Karpas-422 (cell line): ENCODE results near the gene PPFIA1. TPM values are rescaled to one million over a fixed set of nuclear protein-coding genes. Genes with fewer than 3 reads are reported as not detected.

Experiments used
- DNase-seq: peaks from one replicate; pipeline ENCODE4 v3.0.0-alpha.2; 2015
- H2AFZ ChIP-seq: fragments of 200-600 bp; sonication (generic); 2 replicates; pipeline ENCODE4 v1.6.1; 2014; ENCODE audit warnings: antibody characterized with exemption, low read length, mixed read lengths
- H3K27ac ChIP-seq: fragments of 200-600 bp; sonication (generic); 2 replicates; pipeline ENCODE4 v1.5.1; 2014; ENCODE audit warnings: mild to moderate bottlenecking, low read length, moderate library complexity
- H3K27me3 ChIP-seq: fragments of 200-600 bp; sonication (generic); 2 replicates; pipeline ENCODE4 v1.6.1; 2014; ENCODE audit warnings: low read length, mixed read lengths
- H3K36me3 ChIP-seq: fragments of 200-600 bp; sonication (generic); 2 replicates; pipeline ENCODE4 v1.6.1; 2014; ENCODE audit warnings: low read length, mixed read lengths; ENCODE audit not compliant: insufficient read depth
- H3K4me1 ChIP-seq: fragments of 200-600 bp; sonication (generic); 2 replicates; pipeline ENCODE4 v1.6.1; 2014; ENCODE audit warnings: mild to moderate bottlenecking, low read length, mixed read lengths
- H3K4me2 ChIP-seq: fragments of 200-600 bp; sonication (generic); 2 replicates; pipeline ENCODE4 v1.6.1; 2014; ENCODE audit warnings: low read length, low read depth, mild to moderate bottlenecking; ENCODE audit not compliant: poor library complexity, severe bottlenecking
- H3K4me3 ChIP-seq: fragments of 200-600 bp; sonication (generic); 2 replicates; pipeline ENCODE4 v1.5.1; 2014; ENCODE audit warnings: mild to moderate bottlenecking, antibody characterized with exemption, low read length, mixed read lengths
- H3K79me2 ChIP-seq: fragments of 200-600 bp; sonication (generic); 2 replicates; pipeline ENCODE4 v1.6.1; 2014; ENCODE audit warnings: mild to moderate bottlenecking, low read length, mixed read lengths
- H3K9ac ChIP-seq: fragments of 200-600 bp; sonication (generic); 2 replicates; pipeline ENCODE4 v1.6.0; 2014; ENCODE audit warnings: low read length
- H3K9me2 ChIP-seq: fragments of 200-600 bp; sonication (generic), shearing (Covaris generic); replicated peaks from 2 replicates; pipeline ENCODE4 v1.6.0; 2014; ENCODE audit warnings: mild to moderate bottlenecking, low read length, moderate library complexity; ENCODE audit not compliant: insufficient read depth
- H3K9me3 ChIP-seq: fragments of 300-700, 200-600 bp; sonication (generic); 2 replicates; pipeline ENCODE4 v1.6.1; 2014; ENCODE audit warnings: low read length, mixed read lengths
- H4K20me1 ChIP-seq: fragments of 200-600 bp; sonication (generic); 2 replicates; pipeline ENCODE4 v1.6.1; 2014; ENCODE audit warnings: mild to moderate bottlenecking, antibody characterized with exemption, low read length, low read depth; ENCODE audit not compliant: insufficient read depth
- total RNA-seq: library from RNA; depleted of rRNA; stranded (reverse); fragments of >200 nt; shearing (Covaris generic); gene quantifications from 2 replicates; pipeline ENCODE4 v1.2.3, GENCODE V29; 2014; ENCODE audit warnings: low replicate concordance

The PPFIA1 gene
- total RNA-seq, 1 experiment from 2014 or later = 24.6 TPM

DNA sequence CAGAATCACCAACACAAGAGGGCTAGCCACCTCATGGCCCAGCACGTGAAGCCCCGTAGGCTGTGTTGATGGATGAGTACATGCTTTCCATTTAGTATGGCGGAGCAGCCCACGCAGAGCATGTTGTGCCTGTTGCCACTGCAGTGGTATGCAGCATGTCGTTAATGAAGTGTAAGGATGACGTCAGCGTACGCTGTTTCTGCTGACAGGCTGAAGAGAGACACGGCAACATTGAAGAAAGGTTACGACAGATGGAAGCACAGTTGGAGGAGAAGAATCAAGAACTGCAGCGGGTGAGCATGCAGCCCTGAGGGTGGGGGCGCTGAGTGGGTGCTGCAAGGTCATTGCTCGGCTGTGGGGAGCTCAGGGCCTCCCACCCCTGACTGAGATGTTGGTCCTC is 62.8 kb downstream of the PPFIA1 start:
- H3K27ac ChIP-seq = no peak overlapping the region
- peaks cover 3% of the 10 kb centered on the region for H3K4me1 ChIP-seq
- no peak overlapping the region for H3K4me3 ChIP-seq
- H3K9me3 ChIP-seq = no peaks in the 10 kb centered on the region
- no peak overlapping the region for H3K9ac ChIP-seq
- peaks cover 57% of the 10 kb centered on the region for H3K36me3 ChIP-seq
- H3K4me2 ChIP-seq = no peak overlapping the region
- no peaks in the 10 kb centered on the region for H4K20me1 ChIP-seq
- H3K27me3 ChIP-seq = no peaks in the 10 kb centered on the region
- no peak for DNase-seq
- no peaks in the 10 kb centered on the region for H3K9me2 ChIP-seq
- no peak overlapping the region for H2AFZ ChIP-seq
- H3K79me2 ChIP-seq = no peaks in the 10 kb centered on the region

DNA sequence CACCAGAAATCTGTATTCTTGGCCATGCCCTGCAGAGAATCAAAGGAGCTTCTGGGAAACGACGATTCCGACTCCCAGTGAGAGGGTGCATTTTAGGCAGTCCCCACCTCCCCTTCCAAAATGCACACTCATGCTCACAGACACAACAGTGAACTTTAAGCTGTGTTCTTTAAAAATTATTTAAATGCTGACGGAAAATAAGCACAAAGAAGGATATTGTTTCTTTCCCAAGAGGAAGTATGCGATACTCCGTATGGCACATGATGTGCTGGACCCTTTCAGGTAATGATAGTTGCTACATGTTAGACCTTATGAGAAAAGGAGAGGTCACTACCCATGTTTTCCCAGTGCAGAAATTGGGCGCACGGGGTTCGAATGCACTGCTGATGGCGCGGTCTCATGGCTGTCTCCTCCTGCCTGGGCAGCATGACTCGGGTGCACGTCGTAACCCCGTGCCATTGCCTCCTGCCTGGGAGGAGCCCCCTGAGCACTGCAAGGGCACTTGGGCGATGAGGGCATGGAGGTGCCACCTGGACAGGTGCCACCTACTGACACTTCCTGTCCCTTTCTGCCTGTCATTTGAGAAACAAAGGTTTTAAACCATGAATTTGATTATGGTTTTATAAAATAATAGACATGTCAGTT is 64.0 kb downstream of the PPFIA1 start:
- no peaks in the 10 kb centered on the region for H3K9me3 ChIP-seq
- no peaks in the 10 kb centered on the region for H3K27me3 ChIP-seq
- H3K4me1 ChIP-seq = peaks cover 7% of the 10 kb centered on the region
- peaks cover 55% of the 10 kb centered on the region for H3K36me3 ChIP-seq
- H3K9ac ChIP-seq = no peak overlapping the region
- DNase-seq = no peak
- H3K4me3 ChIP-seq = no peak overlapping the region
- no peak overlapping the region for H2AFZ ChIP-seq
- no peaks in the 10 kb centered on the region for H3K9me2 ChIP-seq
- no peak overlapping the region for H3K27ac ChIP-seq
- no peaks in the 10 kb centered on the region for H4K20me1 ChIP-seq
- no peaks in the 10 kb centered on the region for H3K79me2 ChIP-seq
- H3K4me2 ChIP-seq = no peak overlapping the region

DNA sequence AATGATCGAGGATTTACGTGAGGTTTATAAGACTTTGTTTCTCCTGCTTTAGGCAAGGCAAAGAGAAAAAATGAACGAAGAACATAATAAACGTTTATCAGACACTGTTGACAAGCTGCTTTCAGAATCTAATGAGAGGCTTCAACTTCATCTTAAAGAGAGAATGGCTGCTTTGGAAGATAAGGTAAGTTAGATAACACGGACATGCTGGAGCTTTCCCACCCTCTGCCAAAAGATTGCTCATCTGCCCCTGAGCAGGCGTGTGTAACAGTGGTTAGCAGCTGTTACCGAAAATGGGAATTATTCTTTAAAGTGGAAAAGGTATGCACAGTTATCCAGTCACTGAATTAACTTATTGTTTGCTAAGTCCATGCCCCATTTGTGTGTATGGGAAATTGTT is 65.0 kb downstream of the PPFIA1 start:
- no peaks in the 10 kb centered on the region for H3K9me2 ChIP-seq
- peaks cover 7% of the 10 kb centered on the region for H3K4me1 ChIP-seq
- H3K27ac ChIP-seq = no peak overlapping the region
- no peak overlapping the region for H3K4me2 ChIP-seq
- no peak overlapping the region for H2AFZ ChIP-seq
- no peaks in the 10 kb centered on the region for H4K20me1 ChIP-seq
- no peak overlapping the region for H3K9ac ChIP-seq
- no peaks in the 10 kb centered on the region for H3K27me3 ChIP-seq
- no peaks in the 10 kb centered on the region for H3K9me3 ChIP-seq
- H3K79me2 ChIP-seq = no peaks in the 10 kb centered on the region
- H3K36me3 ChIP-seq = peaks cover 45% of the 10 kb centered on the region
- no peak overlapping the region for H3K4me3 ChIP-seq
- no peak for DNase-seq

- Histone ChIP-seq H3K4me3 (no peak overlapping the region), H3K27me3 (no peaks in the 10 kb centered on the region), H3K79me2 (no peaks in the 10 kb centered on the region), H4K20me1 (no peaks in the 10 kb centered on the region), H3K36me3 (peaks cover 34% of the 10 kb centered on the region; the same call in 1 of the 2 replicates), H3K9ac (no peak overlapping the region), H2AFZ (no peak overlapping the region), H3K9me2 (no peaks in the 10 kb centered on the region), H3K4me2 (no peak overlapping the region), H3K4me1 (peaks cover 7% of the 10 kb centered on the region), H3K27ac (no peak overlapping the region), H3K9me3 (no peaks in the 10 kb centered on the region)
- no peak for DNase-seq
Measured at GRCh38 chr11:70338594-70338993, 68.1 kb downstream of the PPFIA1 start.

- peaks cover 34% of the 10 kb centered on the region; the same call in 1 of the 2 replicates for H3K36me3 ChIP-seq
- H4K20me1 ChIP-seq = no peaks in the 10 kb centered on the region
- H3K27ac ChIP-seq = no peak overlapping the region
Measured at GRCh38 chr11:70339066-70339465, 68.6 kb downstream of the PPFIA1 start.

GRCh38 chr11:70341881-70342429 is 71.5 kb downstream of the PPFIA1 start:
- Histone ChIP-seq H3K9me3 (no peaks in the 10 kb centered on the region), H2AFZ (no peak overlapping the region), H3K79me2 (no peaks in the 10 kb centered on the region; the same call in 1 of the 2 replicates), H3K4me3 (no peak overlapping the region), H3K9ac (no peak overlapping the region), H4K20me1 (no peaks in the 10 kb centered on the region), H3K27ac (no peak overlapping the region), H3K27me3 (no peaks in the 10 kb centered on the region), H3K36me3 (peaks cover 15% of the 10 kb centered on the region; the same call in 1 of the 2 replicates), H3K9me2 (no peaks in the 10 kb centered on the region), H3K4me1 (peaks cover 7% of the 10 kb centered on the region), H3K4me2 (no peak overlapping the region)
- no peak for DNase-seq

More at GRCh38 chr11:70339066-70339465, 68.6 kb downstream of the PPFIA1 start:
- no peaks in the 10 kb centered on the region for H3K27me3 ChIP-seq
- H3K9ac ChIP-seq = no peak overlapping the region
- no peaks in the 10 kb centered on the region for H3K9me2 ChIP-seq
- no peak overlapping the region for H3K4me2 ChIP-seq
- H3K4me1 ChIP-seq = peaks cover 7% of the 10 kb centered on the region
- no peak overlapping the region for H2AFZ ChIP-seq
- no peaks in the 10 kb centered on the region; the same call in 1 of the 2 replicates for H3K79me2 ChIP-seq
- no peak for DNase-seq
- H3K9me3 ChIP-seq = no peaks in the 10 kb centered on the region
- H3K4me3 ChIP-seq = no peak overlapping the region

GRCh38 chr11:70343636-70344035 is 73.1 kb downstream of the PPFIA1 start:
- Histone ChIP-seq H4K20me1 (no peaks in the 10 kb centered on the region), H3K9me3 (no peaks in the 10 kb centered on the region), H3K27ac (no peak overlapping the region), H3K9me2 (no peaks in the 10 kb centered on the region), H3K4me2 (no peak overlapping the region), H3K79me2 (no peaks in the 10 kb centered on the region; the same call in 1 of the 2 replicates), H3K4me1 (peaks cover under 1% of the 10 kb centered on the region), H3K4me3 (no peak overlapping the region), H2AFZ (no peak overlapping the region), H3K9ac (no peak overlapping the region), H3K36me3 (peaks cover 4% of the 10 kb centered on the region; the same call in 1 of the 2 replicates), H3K27me3 (no peaks in the 10 kb centered on the region)
- DNase-seq = no peak

DNA sequence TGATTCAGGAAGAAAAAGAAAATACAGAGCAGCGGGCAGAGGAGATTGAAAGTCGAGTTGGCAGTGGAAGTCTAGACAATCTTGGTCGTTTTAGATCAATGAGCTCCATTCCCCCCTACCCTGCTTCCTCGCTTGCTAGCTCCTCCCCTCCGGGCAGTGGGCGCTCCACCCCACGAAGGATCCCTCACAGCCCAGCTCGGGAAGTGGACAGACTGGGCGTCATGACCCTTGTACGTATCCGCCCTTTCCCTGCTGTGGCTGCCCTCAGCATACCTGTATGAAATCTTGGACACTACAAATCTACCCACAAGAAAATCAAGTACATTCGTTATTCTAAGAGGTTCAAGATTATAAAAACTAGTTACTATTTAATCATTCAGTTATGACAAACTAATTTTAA is 77.7 kb downstream of the PPFIA1 start:
- H3K79me2 ChIP-seq = no peaks in the 10 kb centered on the region; the same call in 1 of the 2 replicates
- no peak overlapping the region for H3K9ac ChIP-seq
- no peaks in the 10 kb centered on the region for H3K27me3 ChIP-seq
- peaks cover 13% of the 10 kb centered on the region; the same call in 1 of the 2 replicates for H3K36me3 ChIP-seq
- no peaks in the 10 kb centered on the region for H3K4me1 ChIP-seq
- H3K9me2 ChIP-seq = no peaks in the 10 kb centered on the region
- DNase-seq = no peak
- H4K20me1 ChIP-seq = no peaks in the 10 kb centered on the region
- no peak overlapping the region for H3K4me2 ChIP-seq
- H2AFZ ChIP-seq = no peak overlapping the region
- no peak overlapping the region for H3K27ac ChIP-seq
- no peak overlapping the region for H3K4me3 ChIP-seq
- H3K9me3 ChIP-seq = no peaks in the 10 kb centered on the region
